Measurements from ENCODE around the gene DYNC1LI1. TPM values are rescaled to one million over a fixed set of nuclear protein-coding genes. Genes with fewer than 3 reads are reported as not detected.

Gene DYNC1LI1
- total RNA-seq, 1 experiment from 2014 or later = 42.8 TPM

- TF ChIP-seq ESRRA (CRISPR knock-in tag; IDR thresholded peaks at IDR 0.05; ENCODE audit: borderline replicate concordance) (no peak), USF1 (CRISPR knock-in tag; IDR thresholded peaks at IDR 0.05) (no peak), HMGA2 (CRISPR knock-in tag; IDR thresholded peaks at IDR 0.05) (no peak), ERG (CRISPR knock-in tag; IDR thresholded peaks at IDR 0.05) (no peak), SMAD4 (CRISPR knock-in tag; IDR thresholded peaks at IDR 0.05) (no peak), IRF2 (CRISPR knock-in tag; IDR thresholded peaks at IDR 0.05; ENCODE audit: borderline replicate concordance, low read depth) (no peak), NFATC4 (CRISPR knock-in tag; IDR thresholded peaks at IDR 0.05) (no peak), RELA (CRISPR knock-in tag; IDR thresholded peaks at IDR 0.05; ENCODE audit: borderline replicate concordance) (no peak)
Measured at GRCh38 chr3:32552013-32552412, 18.6 kb downstream of the DYNC1LI1 start (continued).

GRCh38 chr3:32551496-32551895 lies 19.2 kb downstream of the DYNC1LI1 start:
- no peak for TF ChIP-seq NR2C2 (CRISPR knock-in tag; IDR thresholded peaks at IDR 0.05)
- TF ChIP-seq ATF1 (CRISPR knock-in tag; IDR thresholded peaks at IDR 0.05) = no peak
- no peak for TF ChIP-seq ZBTB43 (CRISPR knock-in tag; IDR thresholded peaks at IDR 0.05)
- TF ChIP-seq E2F1 (CRISPR knock-in tag; IDR thresholded peaks at IDR 0.05) = no peak
- TF ChIP-seq NR3C1 (CRISPR knock-in tag; conservative IDR thresholded peaks at IDR 0.05; ENCODE audit: low read depth) = no peak
- no peak for TF ChIP-seq ZNF423 (CRISPR knock-in tag; IDR thresholded peaks at IDR 0.05)
- H3K27me3 Mint-ChIP-seq (ENCODE audit: low read depth) = no peaks in the 10 kb centered on the region
- no peak for DNase-seq (ENCODE audit: low spot score)
- ChIA-PET CTCF (no interaction called here), POLR2A (no interaction called here)
- no peak overlapping the region for H3K4me3 Mint-ChIP-seq
- no peak for ATAC-seq
- H3K27ac Mint-ChIP-seq = peak overlapping the region; percentile 0; the same call in 1 of the 2 replicates
- H3K9me3 Mint-ChIP-seq = no peaks in the 10 kb centered on the region
- H3K36me3 Mint-ChIP-seq = no peaks in the 10 kb centered on the region
- peaks cover 23% of the 10 kb centered on the region for H3K4me1 Mint-ChIP-seq

GRCh38 chr3:32551087-32551486 lies 19.6 kb downstream of the DYNC1LI1 start:
- POLR2A ChIA-PET = no interaction called here
- no peak for ATAC-seq
- H3K27ac Mint-ChIP-seq = peak overlapping the region; percentile 0; the same call in 1 of the 2 replicates
- no peak for TF ChIP-seq ATF3 (CRISPR knock-in tag; conservative IDR thresholded peaks at IDR 0.05)
- no peak for TF ChIP-seq OVOL2 (CRISPR knock-in tag; IDR thresholded peaks at IDR 0.05; ENCODE audit: borderline replicate concordance)
- no peak for TF ChIP-seq CBFB (CRISPR knock-in tag; IDR thresholded peaks at IDR 0.05; ENCODE audit: low read depth)
- no peak for TF ChIP-seq MXD4 (CRISPR knock-in tag; IDR thresholded peaks at IDR 0.05; ENCODE audit: borderline replicate concordance)
- no peak for TF ChIP-seq HMGXB4 (CRISPR knock-in tag; IDR thresholded peaks at IDR 0.05)
- no peak for TF ChIP-seq EMX1 (CRISPR knock-in tag; IDR thresholded peaks at IDR 0.05)
- no peak for TF ChIP-seq JUN (CRISPR knock-in tag; IDR thresholded peaks at IDR 0.05)
- TF ChIP-seq E2F4 (CRISPR knock-in tag; IDR thresholded peaks at IDR 0.05; ENCODE audit: borderline replicate concordance, low read depth) = no peak
- no peak for TF ChIP-seq SMAD3 (CRISPR knock-in tag; IDR thresholded peaks at IDR 0.05; ENCODE audit: borderline replicate concordance)
- TF ChIP-seq ELF4 (CRISPR knock-in tag; IDR thresholded peaks at IDR 0.05; ENCODE audit: low read depth) = no peak
- TF ChIP-seq ZNF317 (CRISPR knock-in tag; IDR thresholded peaks at IDR 0.05; ENCODE audit: borderline replicate concordance, low read depth) = no peak

More at GRCh38 chr3:32551087-32551486, 19.6 kb downstream of the DYNC1LI1 start:
- Mint-ChIP-seq H3K36me3 (no peaks in the 10 kb centered on the region), H3K9me3 (no peaks in the 10 kb centered on the region), H3K4me1 (peaks cover 22% of the 10 kb centered on the region), H3K4me3 (no peak overlapping the region), H3K27me3 (ENCODE audit: low read depth) (no peaks in the 10 kb centered on the region)
- DNase-seq (ENCODE audit: low spot score) = no peak
- CTCF ChIA-PET = no interaction called here

Data from WTC11 (cell line).